ENCODE measurements around the gene SV2C.

SV2C gene

GRCh38 chr5:76269259-76269931 is 186.2 kb downstream of the SV2C start:
- no peaks in the 10 kb centered on the region for H3K4me1 ChIP-seq (ENCODE audit: control insufficient read depth, insufficient read depth, low read length)
- no peaks in the 10 kb centered on the region for H3K36me3 ChIP-seq (ENCODE audit: control insufficient read depth in 2 of 2, insufficient read depth in 1 of 2, low read length in 2 of 2)
- no peaks in the 10 kb centered on the region for H3K9me3 ChIP-seq (ENCODE audit: control insufficient read depth, insufficient read depth, low read depth, low read length)
- TF ChIP-seq ZNF777 (tag by site-specific recombination; IDR thresholded peaks at IDR 0.05; ENCODE audit: borderline replicate concordance) (no peak), ZSCAN16 (tag by site-specific recombination; IDR thresholded peaks at IDR 0.05) (no peak), ZBTB49 (tag by site-specific recombination; IDR thresholded peaks at IDR 0.05; ENCODE audit: low read depth) (no peak)
- H3K27ac ChIP-seq (ENCODE audit: extremely low read depth, low read depth, low read length), result no peak overlapping the region
- ChIA-PET CTCF (no interaction called here), POLR2A (no interaction called here)
- H3K4me3 ChIP-seq (ENCODE audit: low read depth, low read length), result no peak overlapping the region

DNA sequence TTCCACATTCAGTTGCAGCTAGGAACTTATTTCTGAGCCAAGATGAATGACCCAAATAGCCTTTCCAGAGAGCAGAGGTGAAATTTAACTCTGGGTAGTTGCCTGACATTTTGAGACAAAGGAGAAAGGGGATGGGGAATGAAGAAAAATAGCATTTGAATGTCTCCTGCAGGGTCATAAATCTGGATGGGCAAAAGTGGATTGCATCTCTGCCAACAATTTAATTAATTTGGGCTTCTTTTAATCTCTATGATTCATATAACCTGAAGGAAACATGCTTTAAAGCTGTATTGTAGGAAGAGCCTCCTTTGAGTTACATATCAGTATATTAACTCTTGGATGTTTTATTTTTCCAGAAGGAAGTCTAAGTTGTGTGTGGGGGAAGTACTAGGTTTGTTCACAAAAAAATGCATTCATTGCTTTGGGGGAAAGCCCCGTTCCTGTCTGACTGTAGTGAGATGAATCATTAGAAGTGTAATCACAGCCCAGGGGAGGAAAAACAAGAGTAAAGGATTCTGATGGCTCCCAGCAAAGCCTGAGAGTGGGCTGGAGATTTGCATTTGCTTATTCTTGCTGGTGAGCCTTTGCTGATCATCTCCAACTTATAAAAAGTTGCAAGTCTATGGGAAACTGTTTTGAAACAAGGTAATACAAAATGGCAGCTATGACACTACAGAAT is 186.9 kb downstream of the SV2C start:
- Histone ChIP-seq H3K4me1 (ENCODE audit: control insufficient read depth, insufficient read depth, low read length) (no peaks in the 10 kb centered on the region), H3K36me3 (ENCODE audit: control insufficient read depth in 2 of 2, insufficient read depth in 1 of 2, low read length in 2 of 2) (no peaks in the 10 kb centered on the region), H3K27ac (ENCODE audit: extremely low read depth, low read depth, low read length) (no peak overlapping the region), H3K4me3 (ENCODE audit: low read depth, low read length) (no peak overlapping the region), H3K9me3 (ENCODE audit: control insufficient read depth, insufficient read depth, low read depth, low read length) (no peaks in the 10 kb centered on the region)
- TF ChIP-seq ZNF223 (tag by site-specific recombination; IDR thresholded peaks at IDR 0.05) (no peak), ZNF280C (tag by site-specific recombination; IDR thresholded peaks at IDR 0.05) (no peak), ZNF558 (tag by site-specific recombination; IDR thresholded peaks at IDR 0.05) (no peak), ZNF777 (tag by site-specific recombination; IDR thresholded peaks at IDR 0.05; ENCODE audit: borderline replicate concordance) (no peak)
- ChIA-PET POLR2A (no interaction called here), CTCF (interaction anchor here (0.5 to 0.6 kb wide), 2 partner anchors 292 to 899 kb away, joined by 3 read pairs; no protein-coding TSS in a partner anchor)

DNA sequence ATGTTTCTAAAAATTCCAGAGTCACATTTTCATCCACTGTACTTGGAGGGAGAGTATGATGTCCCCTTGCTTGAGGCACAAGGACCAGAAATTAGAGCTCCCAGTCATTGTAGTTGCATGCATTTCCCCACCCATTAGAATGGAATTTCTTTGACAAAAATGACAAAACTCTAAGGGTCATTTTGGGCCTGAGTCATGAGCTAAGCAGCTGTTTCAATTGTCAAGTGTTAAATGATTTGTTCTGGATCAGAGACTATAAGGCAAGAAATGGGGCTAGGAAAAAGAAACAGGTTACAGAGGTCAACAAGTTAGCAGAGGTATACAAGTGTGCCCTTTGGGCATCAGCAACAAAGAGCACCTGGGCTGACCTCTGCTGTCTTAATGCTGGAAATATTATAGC is 188.7 kb downstream of the SV2C start:
- ChIA-PET POLR2A (no interaction called here), CTCF (no interaction called here)
- H3K4me1 ChIP-seq (ENCODE audit: control insufficient read depth, insufficient read depth, low read length), result no peaks in the 10 kb centered on the region
- no peak overlapping the region for H3K4me3 ChIP-seq (ENCODE audit: low read depth, low read length)
- no peak overlapping the region for H3K27ac ChIP-seq (ENCODE audit: extremely low read depth, low read depth, low read length)
- no peaks in the 10 kb centered on the region for H3K36me3 ChIP-seq (ENCODE audit: control insufficient read depth in 2 of 2, insufficient read depth in 1 of 2, low read length in 2 of 2)
- H3K9me3 ChIP-seq (ENCODE audit: control insufficient read depth, insufficient read depth, low read depth, low read length), result no peaks in the 10 kb centered on the region
- TF ChIP-seq ZNF157 (tag by site-specific recombination; IDR thresholded peaks at IDR 0.05) (no peak), ZSCAN16 (tag by site-specific recombination; IDR thresholded peaks at IDR 0.05) (no peak), ZNF112 (tag by site-specific recombination; IDR thresholded peaks at IDR 0.05) (no peak), ZNF423 (tag by site-specific recombination; IDR thresholded peaks at IDR 0.05) (no peak), ZNF223 (tag by site-specific recombination; IDR thresholded peaks at IDR 0.05) (no peak), ZNF558 (tag by site-specific recombination; IDR thresholded peaks at IDR 0.05) (no peak), ZBTB20 (tag by site-specific recombination; IDR thresholded peaks at IDR 0.05) (no peak), ZNF2 (tag by site-specific recombination; IDR thresholded peaks at IDR 0.05) (no peak), KLF8 (tag by site-specific recombination; IDR thresholded peaks at IDR 0.05) (no peak), ZNF16 (tag by site-specific recombination; IDR thresholded peaks at IDR 0.05; ENCODE audit: low read depth) (no peak), ZNF24 (tag by site-specific recombination; IDR thresholded peaks at IDR 0.05) (no peak), ZNF623 (tag by site-specific recombination; IDR thresholded peaks at IDR 0.05) (no peak), ZNF521 (tag by site-specific recombination; IDR thresholded peaks at IDR 0.05) (no peak)
- TF ChIP-seq, protein P1, sequence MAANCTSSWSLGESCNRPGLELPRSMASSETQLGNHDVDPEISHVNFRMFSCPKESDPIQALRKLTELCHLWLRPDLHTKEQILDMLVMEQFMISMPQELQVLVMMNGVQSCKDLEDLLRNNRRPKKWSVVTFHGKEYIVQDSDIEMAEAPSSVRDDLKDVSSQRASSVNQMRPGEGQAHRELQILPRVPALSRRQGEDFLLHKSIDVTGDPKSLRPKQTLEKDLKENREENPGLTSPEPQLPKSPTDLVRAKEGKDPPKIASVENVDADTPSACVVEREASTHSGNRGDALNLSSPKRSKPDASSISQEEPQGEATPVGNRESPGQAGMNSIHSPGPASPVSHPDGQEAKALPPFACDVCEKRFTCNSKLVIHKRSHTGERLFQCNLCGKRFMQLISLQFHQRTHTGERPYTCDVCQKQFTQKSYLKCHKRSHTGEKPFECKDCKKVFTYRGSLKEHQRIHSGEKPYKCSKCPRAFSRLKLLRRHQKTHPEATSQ (tag by site-specific recombination; IDR thresholded peaks at IDR 0.05), result no peak
- TF ChIP-seq, protein P2, sequence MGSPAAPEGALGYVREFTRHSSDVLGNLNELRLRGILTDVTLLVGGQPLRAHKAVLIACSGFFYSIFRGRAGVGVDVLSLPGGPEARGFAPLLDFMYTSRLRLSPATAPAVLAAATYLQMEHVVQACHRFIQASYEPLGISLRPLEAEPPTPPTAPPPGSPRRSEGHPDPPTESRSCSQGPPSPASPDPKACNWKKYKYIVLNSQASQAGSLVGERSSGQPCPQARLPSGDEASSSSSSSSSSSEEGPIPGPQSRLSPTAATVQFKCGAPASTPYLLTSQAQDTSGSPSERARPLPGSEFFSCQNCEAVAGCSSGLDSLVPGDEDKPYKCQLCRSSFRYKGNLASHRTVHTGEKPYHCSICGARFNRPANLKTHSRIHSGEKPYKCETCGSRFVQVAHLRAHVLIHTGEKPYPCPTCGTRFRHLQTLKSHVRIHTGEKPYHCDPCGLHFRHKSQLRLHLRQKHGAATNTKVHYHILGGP (tag by site-specific recombination; IDR thresholded peaks at IDR 0.05), result no peak

Data from HEK293 (cell line).